ENCODE data around the gene FHOD3.

FHOD3 gene

GRCh38 chr18:36309436-36310391 is 12.2 kb downstream of the FHOD3 start:
- Histone ChIP-seq H3K9ac (ENCODE audit: low read length) (no peak overlapping the region), H3K36me3 (ENCODE audit: control insufficient read depth, low read depth, low read length) (no peaks in the 10 kb centered on the region), H3K9me3 (ENCODE audit: control insufficient read depth, low read depth, low read length) (no peaks in the 10 kb centered on the region), H3K27me3 (ENCODE audit: control insufficient read depth, insufficient read depth, low read length) (no peaks in the 10 kb centered on the region), H3K4me3 (ENCODE audit: low read length) (no peak overlapping the region), H3K4me1 (ENCODE audit: control insufficient read depth, low read depth, low read length) (peaks cover 9% of the 10 kb centered on the region), H3K27ac (ENCODE audit: low read length) (no peak overlapping the region)

GRCh38 chr18:36311026-36311570 is 13.6 kb downstream of the FHOD3 start:
- H3K27me3 ChIP-seq (ENCODE audit: control insufficient read depth, insufficient read depth, low read length) = no peaks in the 10 kb centered on the region
- no peaks in the 10 kb centered on the region for H3K9me3 ChIP-seq (ENCODE audit: control insufficient read depth, low read depth, low read length)
- H3K36me3 ChIP-seq (ENCODE audit: control insufficient read depth, low read depth, low read length) = no peaks in the 10 kb centered on the region
- H3K9ac ChIP-seq (ENCODE audit: low read length) = no peak overlapping the region
- no peak overlapping the region for H3K4me3 ChIP-seq (ENCODE audit: low read length)
- no peak overlapping the region for H3K27ac ChIP-seq (ENCODE audit: low read length)
- H3K4me1 ChIP-seq (ENCODE audit: control insufficient read depth, low read depth, low read length) = peaks cover 9% of the 10 kb centered on the region

GRCh38 chr18:36312806-36313395 is 15.4 kb downstream of the FHOD3 start:
- no peaks in the 10 kb centered on the region for H3K9me3 ChIP-seq (ENCODE audit: control insufficient read depth, low read depth, low read length)
- peaks cover 9% of the 10 kb centered on the region for H3K4me1 ChIP-seq (ENCODE audit: control insufficient read depth, low read depth, low read length)
- H3K27me3 ChIP-seq (ENCODE audit: control insufficient read depth, insufficient read depth, low read length) = no peaks in the 10 kb centered on the region
- H3K27ac ChIP-seq (ENCODE audit: low read length) = no peak overlapping the region
- no peaks in the 10 kb centered on the region for H3K36me3 ChIP-seq (ENCODE audit: control insufficient read depth, low read depth, low read length)
- H3K4me3 ChIP-seq (ENCODE audit: low read length) = no peak overlapping the region
- no peak overlapping the region for H3K9ac ChIP-seq (ENCODE audit: low read length)

GRCh38 chr18:36314098-36314497 is 16.6 kb downstream of the FHOD3 start:
- H3K27ac ChIP-seq (ENCODE audit: low read length) = no peak overlapping the region
- peaks cover 8% of the 10 kb centered on the region for H3K4me1 ChIP-seq (ENCODE audit: control insufficient read depth, low read depth, low read length)

GRCh38 chr18:36314754-36315153 is 17.2 kb downstream of the FHOD3 start:
- Histone ChIP-seq H3K27me3 (ENCODE audit: control insufficient read depth, insufficient read depth, low read length) (no peaks in the 10 kb centered on the region), H3K36me3 (ENCODE audit: control insufficient read depth, low read depth, low read length) (no peaks in the 10 kb centered on the region), H3K4me1 (ENCODE audit: control insufficient read depth, low read depth, low read length) (peaks cover 1% of the 10 kb centered on the region), H3K4me3 (ENCODE audit: low read length) (no peak overlapping the region), H3K9ac (ENCODE audit: low read length) (no peak overlapping the region), H3K9me3 (ENCODE audit: control insufficient read depth, low read depth, low read length) (no peaks in the 10 kb centered on the region), H3K27ac (ENCODE audit: low read length) (no peak overlapping the region)

More at GRCh38 chr18:36314098-36314497, 16.6 kb downstream of the FHOD3 start:
- H3K27me3 ChIP-seq (ENCODE audit: control insufficient read depth, insufficient read depth, low read length) = no peaks in the 10 kb centered on the region
- no peak overlapping the region for H3K4me3 ChIP-seq (ENCODE audit: low read length)
- H3K9me3 ChIP-seq (ENCODE audit: control insufficient read depth, low read depth, low read length) = no peaks in the 10 kb centered on the region
- no peaks in the 10 kb centered on the region for H3K36me3 ChIP-seq (ENCODE audit: control insufficient read depth, low read depth, low read length)
- no peak overlapping the region for H3K9ac ChIP-seq (ENCODE audit: low read length)

- Histone ChIP-seq H3K9me3 (ENCODE audit: control insufficient read depth, low read depth, low read length) (no peaks in the 10 kb centered on the region), H3K4me3 (ENCODE audit: low read length) (no peak overlapping the region), H3K36me3 (ENCODE audit: control insufficient read depth, low read depth, low read length) (no peaks in the 10 kb centered on the region), H3K27me3 (ENCODE audit: control insufficient read depth, insufficient read depth, low read length) (no peaks in the 10 kb centered on the region), H3K9ac (ENCODE audit: low read length) (no peak overlapping the region), H3K4me1 (ENCODE audit: control insufficient read depth, low read depth, low read length) (no peaks in the 10 kb centered on the region), H3K27ac (ENCODE audit: low read length) (no peak overlapping the region)
These were observed 18.2 kb downstream of the FHOD3 start for GRCh38 chr18:36315736-36316135.

- H3K27me3 ChIP-seq (ENCODE audit: control insufficient read depth, insufficient read depth, low read length) = no peaks in the 10 kb centered on the region
- no peak overlapping the region for H3K4me3 ChIP-seq (ENCODE audit: low read length)
- H3K27ac ChIP-seq (ENCODE audit: low read length) = no peak overlapping the region
- no peaks in the 10 kb centered on the region for H3K9me3 ChIP-seq (ENCODE audit: control insufficient read depth, low read depth, low read length)
- H3K9ac ChIP-seq (ENCODE audit: low read length) = no peak overlapping the region
- no peaks in the 10 kb centered on the region for H3K4me1 ChIP-seq (ENCODE audit: control insufficient read depth, low read depth, low read length)
- no peaks in the 10 kb centered on the region for H3K36me3 ChIP-seq (ENCODE audit: control insufficient read depth, low read depth, low read length)
These were observed 18.7 kb downstream of the FHOD3 start for GRCh38 chr18:36316246-36316645.

- H3K27ac ChIP-seq (ENCODE audit: low read length) = no peak overlapping the region
- no peaks in the 10 kb centered on the region for H3K36me3 ChIP-seq (ENCODE audit: control insufficient read depth, low read depth, low read length)
- no peak overlapping the region for H3K9ac ChIP-seq (ENCODE audit: low read length)
- no peaks in the 10 kb centered on the region for H3K27me3 ChIP-seq (ENCODE audit: control insufficient read depth, insufficient read depth, low read length)
- no peak overlapping the region for H3K4me3 ChIP-seq (ENCODE audit: low read length)
- H3K9me3 ChIP-seq (ENCODE audit: control insufficient read depth, low read depth, low read length) = no peaks in the 10 kb centered on the region
- H3K4me1 ChIP-seq (ENCODE audit: control insufficient read depth, low read depth, low read length) = no peaks in the 10 kb centered on the region
These were observed 24.3 kb downstream of the FHOD3 start for GRCh38 chr18:36321658-36322407.

- H3K9ac ChIP-seq (ENCODE audit: low read length) = no peak overlapping the region
- no peaks in the 10 kb centered on the region for H3K9me3 ChIP-seq (ENCODE audit: control insufficient read depth, low read depth, low read length)
- H3K4me3 ChIP-seq (ENCODE audit: low read length) = no peak overlapping the region
- no peaks in the 10 kb centered on the region for H3K27me3 ChIP-seq (ENCODE audit: control insufficient read depth, insufficient read depth, low read length)
- H3K27ac ChIP-seq (ENCODE audit: low read length) = no peak overlapping the region
- H3K36me3 ChIP-seq (ENCODE audit: control insufficient read depth, low read depth, low read length) = no peaks in the 10 kb centered on the region
- H3K4me1 ChIP-seq (ENCODE audit: control insufficient read depth, low read depth, low read length) = no peaks in the 10 kb centered on the region
These were observed 24.9 kb downstream of the FHOD3 start for GRCh38 chr18:36322408-36322728.

GRCh38 chr18:36322734-36323133 is 25.2 kb downstream of the FHOD3 start:
- Histone ChIP-seq H3K4me3 (ENCODE audit: low read length) (no peak overlapping the region), H3K27me3 (ENCODE audit: control insufficient read depth, insufficient read depth, low read length) (no peaks in the 10 kb centered on the region), H3K4me1 (ENCODE audit: control insufficient read depth, low read depth, low read length) (no peaks in the 10 kb centered on the region), H3K9ac (ENCODE audit: low read length) (no peak overlapping the region), H3K27ac (ENCODE audit: low read length) (no peak overlapping the region), H3K36me3 (ENCODE audit: control insufficient read depth, low read depth, low read length) (no peaks in the 10 kb centered on the region), H3K9me3 (ENCODE audit: control insufficient read depth, low read depth, low read length) (no peaks in the 10 kb centered on the region)

GRCh38 chr18:36323421-36323820 is 25.9 kb downstream of the FHOD3 start:
- no peaks in the 10 kb centered on the region for H3K4me1 ChIP-seq (ENCODE audit: control insufficient read depth, low read depth, low read length)
- no peaks in the 10 kb centered on the region for H3K36me3 ChIP-seq (ENCODE audit: control insufficient read depth, low read depth, low read length)
- H3K27me3 ChIP-seq (ENCODE audit: control insufficient read depth, insufficient read depth, low read length) = no peaks in the 10 kb centered on the region
- H3K9ac ChIP-seq (ENCODE audit: low read length) = no peak overlapping the region
- H3K4me3 ChIP-seq (ENCODE audit: low read length) = no peak overlapping the region
- no peak overlapping the region for H3K27ac ChIP-seq (ENCODE audit: low read length)
- H3K9me3 ChIP-seq (ENCODE audit: control insufficient read depth, low read depth, low read length) = no peaks in the 10 kb centered on the region

Measured in iPS-18a (cell line).